NOMO-1 (cell line): ENCODE measurements around the gene ASTN2.
A peak's percentile ranks its signal among the peaks of the same experiment; 100 is the strongest.

Experiments used
- DNase-seq, 2 experiments: peaks; one replicate each; lab custom pipeline; 2025; ENCODE audit not compliant: unreplicated experiment in 2 of 2; lab: John Stamatoyannopoulos, UW

The ASTN2 gene

DNA sequence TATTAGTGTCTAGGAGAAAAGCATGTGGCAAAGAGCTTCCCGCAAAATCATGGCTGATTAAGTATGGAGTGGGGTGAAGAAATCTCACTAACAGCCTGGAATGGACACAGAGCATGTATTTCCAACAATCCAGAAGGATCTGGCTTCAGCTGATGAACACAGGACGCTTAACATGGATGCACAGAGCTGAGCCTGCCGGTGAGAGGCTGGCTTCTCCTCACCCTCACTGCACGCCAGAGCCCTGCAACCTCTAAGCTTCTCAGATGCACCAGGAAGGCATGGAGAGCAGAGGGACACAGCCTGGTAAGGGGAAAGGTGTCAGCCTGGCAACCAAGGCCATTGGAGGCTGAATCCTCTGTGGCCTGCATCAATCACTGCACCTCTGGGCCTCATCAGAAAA lies 429.3 kb downstream of the ASTN2 start:
- no peak for DNase-seq

DNA sequence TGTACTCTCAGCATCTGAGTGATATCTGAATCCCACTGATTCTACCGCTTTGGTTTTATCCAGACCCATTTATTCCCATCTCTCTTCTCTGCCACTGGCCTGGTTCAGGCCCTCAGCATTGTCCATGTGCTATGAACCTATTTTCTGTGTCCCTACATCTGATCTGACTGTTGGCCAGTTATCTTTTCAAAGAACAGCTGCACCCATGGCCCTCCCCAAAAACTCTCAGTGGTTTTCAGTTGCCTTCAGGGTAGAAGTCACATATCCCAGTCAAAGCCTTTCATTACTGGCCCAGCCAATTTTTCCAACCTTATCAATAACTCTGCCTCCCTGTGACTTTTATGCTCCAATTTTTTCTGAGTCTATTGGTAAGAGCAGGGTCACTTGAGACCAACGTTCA lies 430.7 kb downstream of the ASTN2 start:
- DNase-seq = no peak

DNA sequence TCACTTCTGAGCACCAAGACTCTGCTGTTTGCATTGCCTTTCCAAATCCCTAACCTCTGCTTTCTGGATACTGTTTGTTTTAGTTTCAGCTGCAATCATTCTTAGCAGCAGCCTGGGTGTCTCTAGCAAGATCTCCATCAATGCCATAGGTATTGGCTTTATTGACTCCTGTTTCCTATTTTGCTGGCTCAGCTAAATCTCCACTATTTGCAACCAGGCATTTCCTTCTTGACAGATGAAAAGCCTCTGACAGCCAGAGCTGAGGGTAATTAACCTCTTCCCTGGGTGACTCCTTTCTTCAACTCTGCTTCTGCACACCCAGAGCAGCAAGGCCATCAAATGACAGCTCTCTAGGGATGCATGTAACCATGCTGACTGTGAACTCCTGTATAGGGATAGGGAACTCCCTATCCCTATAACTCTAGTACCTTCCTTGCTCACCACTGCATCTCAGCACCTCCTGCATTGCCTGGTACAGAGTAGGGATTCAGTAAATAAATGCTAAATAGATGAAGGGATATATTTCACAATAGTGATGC lies 434.2 kb downstream of the ASTN2 start:
- no peak for DNase-seq

- DNase-seq = no peak
These were observed 435.4 kb downstream of the ASTN2 start for GRCh38 chr9:116979456-116979855.

DNA sequence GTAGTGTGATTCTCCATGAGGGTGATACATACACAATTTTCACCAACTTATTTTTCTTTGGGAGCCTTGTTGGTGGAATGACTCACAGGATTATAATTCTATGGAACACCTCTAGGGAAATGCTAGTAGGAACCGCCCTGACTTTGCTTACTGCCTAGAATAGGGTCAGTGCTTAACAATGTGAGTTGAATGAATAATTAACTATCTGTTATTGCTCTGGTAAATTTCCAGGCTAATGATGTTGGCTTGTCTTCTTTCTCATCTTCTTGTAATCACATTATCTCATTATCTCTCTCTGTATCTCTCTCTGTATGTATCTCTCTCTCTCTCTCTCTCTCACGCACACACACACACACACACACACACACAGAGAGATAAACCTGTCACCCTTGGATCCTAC lies 436.7 kb downstream of the ASTN2 start:
- DNase-seq = no peak

- no peak for DNase-seq
These were observed 439.7 kb downstream of the ASTN2 start for GRCh38 chr9:116975126-116975525.

- no peak for DNase-seq
These were observed 448.7 kb downstream of the ASTN2 start for GRCh38 chr9:116966199-116966598.

- no peak for DNase-seq
These were observed 450.6 kb downstream of the ASTN2 start for GRCh38 chr9:116964258-116964657.

DNA sequence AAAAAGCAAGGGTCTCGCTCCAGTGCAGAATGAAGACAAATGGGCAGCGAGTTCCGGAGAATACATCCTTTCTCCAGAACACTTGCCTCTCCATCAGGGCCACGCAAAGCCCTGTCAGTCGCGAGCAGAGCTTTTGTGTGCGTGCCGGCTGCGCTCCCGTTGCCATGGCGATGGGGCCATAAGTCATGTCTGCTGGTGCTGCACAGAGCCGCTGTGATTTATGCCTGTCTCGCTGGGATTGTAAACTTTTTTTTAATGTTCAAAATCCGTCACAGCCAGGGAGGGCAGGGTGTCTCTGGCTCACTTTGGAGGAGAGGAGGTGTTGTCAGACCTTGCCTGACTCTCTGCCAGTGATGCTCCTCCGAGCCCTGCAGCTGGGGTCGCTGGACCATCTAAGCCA lies 455.0 kb downstream of the ASTN2 start:
- no peak for DNase-seq

DNA sequence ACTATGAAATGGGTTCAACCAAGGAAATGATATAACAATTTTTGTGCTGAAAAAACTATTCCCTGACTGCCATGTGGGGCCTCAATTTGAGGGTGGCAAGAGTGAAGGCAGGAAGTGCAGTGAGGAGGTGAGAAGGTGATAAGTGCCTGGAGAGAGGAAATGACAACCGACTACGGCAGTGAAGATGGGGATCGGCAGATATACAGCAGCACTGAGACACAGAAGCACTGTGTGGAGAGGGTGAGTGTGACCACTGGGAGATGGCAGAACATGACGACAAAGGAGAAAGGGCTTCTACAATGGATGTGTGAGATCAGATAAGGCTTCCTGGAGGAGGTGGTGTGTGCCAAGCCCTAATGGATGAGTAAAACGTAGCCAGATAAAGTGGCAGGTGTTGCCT lies 456.0 kb downstream of the ASTN2 start:
- no peak for DNase-seq

- DNase-seq = no peak
These were observed 460.1 kb downstream of the ASTN2 start for GRCh38 chr9:116954731-116955130.

DNA sequence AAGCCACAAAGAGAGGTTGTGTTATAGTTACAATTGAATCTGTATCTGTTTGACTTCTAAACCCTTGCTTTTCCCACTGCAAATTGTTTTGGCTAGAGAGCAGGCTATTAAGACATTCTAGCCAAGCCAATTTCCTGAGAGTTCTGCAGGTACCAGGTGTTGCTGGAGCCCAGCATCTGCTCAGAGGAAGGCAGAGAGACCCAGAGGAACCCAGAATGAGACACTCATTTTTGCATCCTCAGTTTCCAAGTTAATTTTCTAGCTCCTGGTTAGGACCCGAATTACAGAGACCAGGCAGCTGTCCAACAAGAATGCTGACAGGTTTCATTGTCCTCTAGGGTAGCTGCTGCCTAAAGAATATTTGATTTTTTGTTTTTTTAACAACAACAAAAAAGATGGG lies 461.6 kb downstream of the ASTN2 start:
- DNase-seq = no peak

GRCh38 chr9:116952436-116952810 lies 462.4 kb downstream of the ASTN2 start:
- no peak for DNase-seq

GRCh38 chr9:116951588-116952435 lies 463.0 kb downstream of the ASTN2 start:
- DNase-seq = no peak

DNA sequence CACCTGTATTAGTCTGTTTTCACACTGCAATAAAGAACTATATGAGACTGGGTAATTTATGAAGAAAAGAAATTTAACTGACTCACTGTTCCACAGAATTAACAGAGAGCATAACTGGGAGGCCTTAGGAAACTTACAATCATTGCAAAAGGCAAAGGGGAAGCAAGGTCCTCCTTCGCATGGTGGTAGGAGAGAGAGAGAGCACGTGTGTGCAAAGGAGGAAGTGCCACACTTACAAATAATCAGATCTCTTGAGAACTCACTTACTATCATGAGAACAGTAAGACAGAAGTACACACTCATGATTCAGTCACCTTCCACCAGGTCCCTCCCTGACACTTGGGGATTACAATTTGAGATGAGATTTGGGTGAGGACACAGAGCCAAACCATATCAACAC lies 469.0 kb downstream of the ASTN2 start:
- peak; percentile 45 to 76 for DNase-seq

DNA sequence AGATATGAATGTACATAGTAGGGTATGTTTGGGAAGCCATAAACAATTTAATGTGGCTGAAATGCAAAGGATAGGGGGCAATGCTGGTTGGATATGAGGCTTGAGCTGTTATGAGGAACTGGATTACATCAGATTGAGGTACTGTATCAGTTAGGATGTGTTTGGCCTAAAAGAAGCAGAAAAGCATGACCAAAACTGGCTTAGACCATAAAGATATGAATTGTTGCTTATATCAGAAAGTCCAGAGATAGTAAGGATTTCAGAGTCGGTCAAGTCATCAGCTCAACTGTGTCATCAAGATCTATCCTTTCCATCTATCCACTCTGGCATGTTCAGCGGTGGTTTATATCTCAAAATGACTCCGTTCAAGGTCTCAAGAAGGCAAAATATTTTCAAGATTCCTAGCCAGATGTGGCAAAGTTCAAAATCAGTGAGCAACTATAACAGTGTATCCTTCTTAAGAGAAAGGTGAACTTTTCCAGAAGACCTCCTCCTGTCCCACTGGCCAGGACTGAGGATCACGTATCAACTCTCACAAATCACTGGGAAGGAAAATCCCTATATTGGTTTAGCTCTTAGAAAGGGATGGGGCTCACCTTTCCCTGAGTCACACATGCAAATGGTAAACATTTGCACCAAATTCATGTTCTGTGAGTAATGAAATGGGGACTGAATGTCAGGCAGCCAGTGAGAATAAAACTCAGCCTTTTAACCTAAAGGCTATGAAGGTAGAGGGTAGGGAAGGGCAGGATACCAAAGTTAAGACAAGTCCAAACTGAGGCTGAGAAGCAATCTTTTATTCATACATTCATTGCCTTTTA lies 469.9 kb downstream of the ASTN2 start:
- no peak for DNase-seq

DNA sequence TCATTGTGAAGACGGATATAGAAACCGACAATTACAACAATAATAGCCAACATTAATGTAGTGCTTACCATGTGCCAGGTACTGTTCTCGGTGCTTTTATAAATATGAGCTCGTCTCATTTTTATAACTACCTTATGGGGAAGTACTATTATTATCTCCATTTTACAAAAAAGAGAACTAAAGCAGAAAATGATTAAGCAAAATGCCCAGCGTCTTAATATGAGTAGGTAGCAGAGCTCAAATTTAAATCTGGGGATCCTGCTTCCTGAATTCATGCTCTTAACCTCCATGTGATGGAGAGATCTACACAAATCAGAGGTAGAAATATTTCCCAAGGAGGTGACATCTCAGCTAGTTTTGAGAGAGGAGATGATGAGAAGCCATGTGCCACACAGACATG lies 470.9 kb downstream of the ASTN2 start:
- peak in 1 of 2 experiments; percentile 29 for DNase-seq

DNA sequence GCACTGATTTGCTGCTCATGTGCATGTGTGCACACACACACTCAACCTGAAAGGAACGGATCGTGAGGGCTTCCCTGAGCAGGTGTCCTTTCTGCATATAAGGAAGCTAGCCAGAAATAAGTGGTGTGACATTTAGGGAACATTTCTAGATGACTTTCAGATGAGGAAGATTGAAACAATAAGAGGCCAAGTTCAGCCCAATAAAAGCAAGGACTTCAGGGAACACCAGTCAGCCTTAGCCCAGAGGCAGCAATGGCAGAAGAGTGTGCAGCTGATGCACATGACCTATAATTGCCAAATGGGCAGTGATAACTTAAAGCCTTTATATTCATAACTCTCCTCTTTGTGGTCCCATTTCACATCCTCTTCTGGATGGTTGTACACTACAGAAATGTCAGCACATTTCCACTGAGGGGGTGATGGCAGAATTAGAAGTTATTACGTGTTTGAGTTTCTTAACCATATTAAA lies 472.2 kb downstream of the ASTN2 start:
- no peak for DNase-seq

- no peak for DNase-seq
These were observed 473.6 kb downstream of the ASTN2 start for GRCh38 chr9:116941266-116941665.

DNA sequence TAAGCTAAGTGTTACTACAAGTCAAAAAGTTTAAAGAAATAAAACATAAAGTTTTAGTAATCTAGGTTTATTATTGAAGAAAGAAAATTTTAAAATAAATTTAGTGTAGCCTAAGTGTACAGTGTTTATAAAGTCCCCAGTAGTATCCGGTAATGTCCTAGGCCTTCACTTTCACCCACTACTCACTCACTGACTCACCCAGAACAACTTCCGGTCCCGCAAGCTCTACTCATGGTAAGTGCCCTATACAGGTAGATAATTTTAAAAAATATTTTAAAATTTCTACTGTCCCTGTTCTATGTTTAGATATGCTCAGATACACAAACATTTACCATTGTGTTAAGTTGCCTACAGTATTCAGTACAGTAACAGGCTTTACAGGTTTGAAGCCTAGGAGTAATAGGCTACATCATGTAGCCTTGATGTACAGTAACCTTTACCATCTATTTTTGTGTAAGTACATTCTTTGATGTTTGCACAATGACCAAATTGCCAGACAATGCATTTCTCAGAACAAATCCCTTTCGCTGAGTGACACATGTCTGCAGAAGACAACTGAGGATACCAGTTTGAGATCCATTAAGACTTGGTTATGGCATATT lies 474.1 kb downstream of the ASTN2 start:
- DNase-seq = no peak

GRCh38 chr9:116939614-116940013 lies 475.2 kb downstream of the ASTN2 start:
- no peak for DNase-seq
